HG03342 (cell line): ENCODE results near the gene DLK1.

Experiments used
- ATAC-seq: cut with Tn5 transposase; IDR thresholded peaks from one replicate; pipeline ENCODE4 v1.9.1; 2021; ENCODE audit warnings: mild to moderate bottlenecking, moderate library complexity; ENCODE audit not compliant: unreplicated experiment

DLK1 gene

DNA sequence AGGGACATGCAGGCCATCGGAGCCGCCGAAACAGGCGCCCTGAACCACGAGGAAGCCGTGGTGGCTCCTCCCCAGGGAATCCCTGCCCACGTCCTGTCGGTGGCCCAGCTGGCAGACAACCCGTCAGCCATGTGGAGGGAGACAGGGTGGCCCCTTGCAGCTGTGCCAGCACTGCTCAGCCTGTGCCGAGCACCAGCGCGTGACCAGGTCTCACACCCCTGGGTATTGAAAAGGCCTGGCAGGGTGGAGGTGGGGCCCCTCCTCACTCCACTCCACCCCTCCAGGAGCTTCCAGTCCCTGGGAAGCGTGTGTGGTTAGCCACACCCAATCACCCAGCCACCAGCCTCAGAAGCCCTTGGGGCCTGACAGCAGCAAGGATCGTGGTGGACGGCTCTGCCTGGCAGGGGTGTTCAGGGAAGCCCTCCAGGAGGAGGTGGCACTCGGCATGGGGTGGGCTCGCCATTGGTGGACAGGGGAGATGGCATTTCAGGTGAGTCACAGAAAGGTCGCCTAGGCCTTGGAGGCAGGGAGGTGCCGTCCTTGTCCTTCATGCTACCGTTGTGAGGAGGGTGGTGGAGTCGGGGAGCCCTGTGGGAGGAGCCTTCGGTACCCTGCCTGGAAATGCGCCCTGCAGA, 12.3 kb upstream of the DLK1 start:
- no peak for ATAC-seq

DNA sequence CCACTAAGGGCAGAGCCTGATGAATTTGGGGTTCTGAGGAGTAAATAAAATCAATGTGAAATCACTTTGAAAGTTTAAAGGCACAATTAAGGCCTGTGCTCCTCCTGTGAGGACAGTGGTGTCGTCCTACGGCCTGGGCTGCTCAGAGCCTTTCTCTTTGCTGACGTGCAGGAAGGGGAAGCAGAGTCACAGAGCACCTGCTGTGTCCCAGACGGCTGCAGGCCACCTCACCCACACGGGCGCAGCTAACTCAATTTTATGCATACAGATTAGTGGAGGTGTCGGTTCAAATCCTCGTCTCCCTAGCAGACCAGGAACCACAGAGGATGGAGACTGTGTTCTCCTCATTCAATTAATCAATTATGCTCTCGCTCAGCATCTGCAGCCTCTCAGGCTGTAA, 11.4 kb upstream of the DLK1 start:
- ATAC-seq = no peak

DNA sequence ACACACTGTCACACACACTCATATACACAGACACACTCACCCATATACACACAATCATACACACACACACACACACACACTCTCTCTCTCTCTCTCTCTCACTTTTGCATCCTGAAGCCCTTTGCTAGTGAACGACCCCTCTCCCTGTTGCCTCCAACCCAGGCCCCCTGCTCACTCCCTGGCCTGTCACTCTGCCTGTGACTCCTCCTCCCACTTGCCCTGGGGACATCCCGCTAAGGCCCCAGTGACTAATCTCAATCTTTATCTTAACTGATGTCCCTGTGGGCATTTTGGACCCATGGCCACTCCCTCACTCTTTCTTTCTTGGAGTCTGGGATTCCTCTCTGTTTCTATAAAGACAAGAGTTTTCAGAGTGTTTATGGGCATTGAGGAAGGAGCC, 10.9 kb upstream of the DLK1 start:
- no peak for ATAC-seq

DNA sequence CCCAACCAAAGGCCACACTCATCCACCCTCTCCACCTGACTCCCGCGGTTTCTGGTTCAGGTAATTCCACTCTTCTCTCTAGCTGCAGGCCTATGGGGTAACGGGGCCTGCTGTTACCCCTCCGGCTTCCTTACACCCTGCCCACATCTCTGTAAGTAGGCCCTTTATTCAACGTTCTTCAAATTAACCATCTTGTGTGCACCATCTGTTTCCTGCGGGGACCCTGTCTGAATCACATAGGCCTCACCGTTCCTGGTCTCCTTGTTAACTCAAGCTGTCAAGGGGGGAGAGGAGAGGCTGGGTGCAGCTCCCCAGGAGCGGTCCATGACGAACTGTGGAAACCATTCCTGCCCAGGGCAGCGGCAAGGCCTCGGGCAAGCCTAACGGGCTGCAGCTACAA, 9.3 kb upstream of the DLK1 start:
- ATAC-seq = no peak

GRCh38 chr14:100719976-100720520, 6.6 kb upstream of the DLK1 start:
- ATAC-seq = no peak

- no peak for ATAC-seq
Observed at GRCh38 chr14:100721568-100721967, 5.1 kb upstream of the DLK1 start.

- ATAC-seq = no peak
Observed at GRCh38 chr14:100722367-100722766, 4.3 kb upstream of the DLK1 start.

- no peak for ATAC-seq
Observed at GRCh38 chr14:100723135-100723829, 3.4 kb upstream of the DLK1 start.

DNA sequence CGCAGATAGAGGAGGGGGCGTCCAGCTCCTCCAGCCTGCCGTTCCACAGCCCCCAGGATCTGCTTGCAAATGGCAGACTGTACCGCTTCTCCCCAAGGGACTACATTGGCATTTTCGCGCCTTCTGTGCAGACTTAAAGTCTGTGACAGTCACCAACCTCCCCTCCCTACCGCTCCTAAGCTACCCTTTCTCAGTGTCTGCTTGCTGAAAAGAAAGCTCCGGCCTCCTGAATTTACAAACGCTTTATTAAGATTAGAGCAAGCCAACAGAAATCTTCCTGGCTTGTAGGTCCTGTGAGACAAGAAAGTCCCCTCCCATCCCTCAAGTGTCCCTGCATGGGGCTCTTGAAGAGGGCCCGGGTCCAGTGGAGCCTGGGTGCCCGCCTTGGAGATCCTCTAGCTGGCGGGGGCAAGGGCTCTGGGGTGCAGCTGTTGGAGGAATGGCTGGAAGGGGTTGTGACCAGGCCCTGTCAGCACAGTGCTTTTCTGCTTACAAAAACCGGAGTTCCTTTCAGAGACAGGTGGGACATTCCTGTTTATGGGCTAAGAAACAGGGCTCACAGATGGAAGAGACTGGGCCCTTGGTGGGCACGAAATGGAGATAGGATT, 2.8 kb upstream of the DLK1 start:
- no peak for ATAC-seq

- ATAC-seq = no peak
Observed at GRCh38 chr14:100724536-100724935, 2.2 kb upstream of the DLK1 start.

GRCh38 chr14:100725587-100726387, 905 bp upstream of the DLK1 start:
- no peak for ATAC-seq

DNA sequence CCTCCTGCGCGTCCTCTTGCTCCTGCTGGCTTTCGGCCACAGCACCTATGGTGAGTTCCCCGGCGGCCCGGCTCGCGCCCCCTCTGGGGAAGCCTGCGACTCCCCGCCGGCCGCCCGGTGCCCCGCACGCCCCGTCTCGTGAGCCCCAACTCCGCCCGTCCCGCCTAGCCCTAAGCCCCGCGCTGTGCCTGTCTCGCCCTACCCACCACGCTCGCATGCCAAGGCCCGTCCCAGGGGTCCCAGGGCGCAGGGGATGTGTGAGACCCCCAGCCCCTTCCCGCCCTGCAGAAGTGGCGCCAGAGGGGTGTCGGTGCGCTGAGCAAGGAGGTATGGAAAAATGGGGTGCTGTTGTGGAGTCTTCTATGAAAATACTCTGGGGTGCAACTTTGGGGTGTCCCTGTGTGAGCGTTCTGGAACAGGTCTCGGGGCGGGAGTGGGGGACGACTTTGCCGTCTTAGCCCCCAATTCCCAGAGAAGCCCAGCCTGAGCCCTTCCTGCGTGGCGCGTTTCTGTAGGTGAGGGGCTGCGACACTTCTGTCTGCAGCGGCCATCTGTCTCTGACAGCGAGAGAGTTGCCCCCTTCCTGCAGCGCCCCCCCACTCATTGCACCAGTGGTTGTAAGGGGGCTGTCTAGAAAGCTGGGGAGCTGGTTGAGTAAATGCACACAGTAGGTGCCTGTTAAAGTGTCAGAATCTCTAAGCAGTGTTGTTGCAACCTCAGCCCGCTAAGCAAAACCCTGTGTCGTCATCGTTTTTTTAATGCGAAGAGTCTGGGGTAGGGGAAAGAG, 587 bp downstream of the DLK1 start:
- ATAC-seq = no peak

DNA sequence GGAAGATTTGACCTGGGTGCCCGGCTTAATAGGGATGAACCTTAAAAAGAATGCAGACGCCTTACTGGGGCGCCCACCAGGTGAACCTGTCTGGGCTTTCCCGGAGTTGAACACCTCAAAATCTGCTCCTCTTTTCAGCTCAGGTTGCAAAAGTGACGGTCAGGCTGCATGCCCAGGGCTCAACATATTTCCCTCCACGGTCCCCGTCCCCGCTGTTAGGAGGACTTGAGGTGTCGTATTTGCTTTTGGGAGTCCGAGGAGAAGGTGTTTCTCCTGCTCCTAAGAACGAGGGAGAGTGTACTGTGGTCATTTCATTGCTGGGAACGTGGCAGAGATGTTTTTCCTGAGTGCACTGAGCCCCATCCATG, 1.2 kb downstream of the DLK1 start:
- no peak for ATAC-seq

DNA sequence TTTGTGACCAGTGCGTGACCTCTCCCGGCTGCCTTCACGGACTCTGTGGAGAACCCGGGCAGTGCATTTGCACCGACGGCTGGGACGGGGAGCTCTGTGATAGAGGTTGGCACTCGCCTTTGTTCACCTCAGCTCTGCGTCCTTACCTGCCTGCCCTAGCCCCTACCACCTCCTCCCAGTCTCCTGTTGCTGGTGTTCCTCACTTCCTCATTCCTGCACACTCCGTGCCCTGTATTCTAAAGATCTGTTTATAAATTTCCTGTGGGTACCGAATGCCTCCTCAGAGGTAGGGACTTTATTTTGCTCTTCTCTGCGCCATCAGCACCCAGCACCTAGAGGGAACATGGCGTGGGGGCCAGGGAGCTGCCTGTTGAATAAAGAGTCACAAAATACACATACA, 2.3 kb downstream of the DLK1 start:
- no peak for ATAC-seq

- no peak for ATAC-seq
Observed at GRCh38 chr14:100729982-100730381, 3.3 kb downstream of the DLK1 start.

- no peak for ATAC-seq
Observed at GRCh38 chr14:100730581-100730980, 3.9 kb downstream of the DLK1 start.

GRCh38 chr14:100731011-100731670, 4.4 kb downstream of the DLK1 start:
- ATAC-seq = no peak

GRCh38 chr14:100731846-100732765, 5.4 kb downstream of the DLK1 start:
- ATAC-seq = no peak

DNA sequence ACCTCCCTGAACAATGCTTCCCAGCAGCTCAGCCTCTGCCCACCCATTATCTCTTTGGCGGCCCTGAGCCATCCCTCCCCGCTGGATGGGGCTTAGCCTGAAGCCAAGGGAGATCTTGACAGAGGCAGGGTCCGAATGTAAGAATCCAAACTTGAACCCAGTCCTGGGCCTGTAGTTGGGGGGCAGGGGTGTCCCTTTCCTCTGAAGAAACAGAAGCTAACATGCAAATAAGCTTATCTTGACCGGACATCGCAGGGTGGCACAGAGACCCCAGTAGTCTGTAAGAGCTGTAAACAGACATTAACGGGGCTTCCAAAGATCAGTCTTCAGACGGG, 6.0 kb downstream of the DLK1 start:
- no peak for ATAC-seq
